HCT116 (cell line): Measurements from ENCODE around the gene ARHGAP23.
"Not testable (repeated sequence)": the region's sequence is repeated elsewhere in the genome, so short reads cannot be mapped to it uniquely, and the experiment has no call there.

Experiments used
- EZH2 ChIP-seq: fragments of 200-600 bp; sonication (generic); IDR thresholded peaks from 2 replicates; pipeline ENCODE4 v1.6.1; 2017; ENCODE audit warnings: antibody characterized with exemption, mixed run types
- EZH2phosphoT487 ChIP-seq: fragments of 200-600 bp; IDR thresholded peaks from 2 replicates; pipeline ENCODE4 v1.6.1; 2018; ENCODE audit warnings: antibody characterized with exemption, borderline replicate concordance
- POLR2A ChIP-seq: IDR thresholded peaks from 2 replicates; pipeline ENCODE4 v1.7.0; 2011; ENCODE audit warnings: borderline replicate concordance; ENCODE audit not compliant: insufficient read depth, insufficient read length; ENCODE audit errors: extremely low read depth
- POLR2AphosphoS5 ChIP-seq: IDR thresholded peaks from 2 replicates; pipeline ENCODE4 v1.6.1; 2011; ENCODE audit warnings: mild to moderate bottlenecking, low read depth, low read length, moderate library complexity
- YY1 ChIP-seq: IDR thresholded peaks from 2 replicates; pipeline ENCODE4 v1.6.1; 2011; ENCODE audit warnings: low read length, low read depth, moderate library complexity, mild to moderate bottlenecking; ENCODE audit not compliant: insufficient replicate concordance; ENCODE audit errors: extremely low read depth
- ZNF274 ChIP-seq: fragments of 200-500 bp; sonication (Bioruptor generic); IDR thresholded peaks from 2 replicates; pipeline ENCODE4 v1.6.1; 2014; ENCODE audit warnings: mild to moderate bottlenecking, low read depth, low read length, inconsistent platforms
- TF ChIP-seq, protein P1 (sequence below): IDR thresholded peaks from 2 replicates; pipeline ENCODE4 v1.6.1; 2012
- TF ChIP-seq, protein P2 (sequence below): IDR thresholded peaks from 2 replicates; pipeline ENCODE4 v1.6.1; 2011; ENCODE audit warnings: mild to moderate bottlenecking, low read length, moderate library complexity; ENCODE audit not compliant: insufficient replicate concordance; ENCODE audit errors: extremely low read depth
- TF ChIP-seq, protein P3 (sequence below), 3 experiments: fragments of 200-600 bp in 1 of 3; sonication (generic) in 1 of 3; IDR thresholded peaks in 2 of 3; conservative IDR thresholded peaks in 1 of 3; 2 replicates each; pipeline ENCODE4 v1.5.1; 2012 to 2017; ENCODE audit warnings: low read depth in 2 of 3, low read length in 2 of 3, antibody characterized with exemption in 1 of 3, borderline replicate concordance in 1 of 3, control low read depth in 1 of 3, mild to moderate bottlenecking in 1 of 3, mixed read lengths in 1 of 3, mixed run types in 1 of 3, moderate library complexity in 1 of 3; ENCODE audit not compliant: insufficient read depth in 1 of 3
- TF ChIP-seq, protein P4 (sequence below): IDR thresholded peaks from 2 replicates; pipeline ENCODE4 v1.6.1; 2012

DNA sequence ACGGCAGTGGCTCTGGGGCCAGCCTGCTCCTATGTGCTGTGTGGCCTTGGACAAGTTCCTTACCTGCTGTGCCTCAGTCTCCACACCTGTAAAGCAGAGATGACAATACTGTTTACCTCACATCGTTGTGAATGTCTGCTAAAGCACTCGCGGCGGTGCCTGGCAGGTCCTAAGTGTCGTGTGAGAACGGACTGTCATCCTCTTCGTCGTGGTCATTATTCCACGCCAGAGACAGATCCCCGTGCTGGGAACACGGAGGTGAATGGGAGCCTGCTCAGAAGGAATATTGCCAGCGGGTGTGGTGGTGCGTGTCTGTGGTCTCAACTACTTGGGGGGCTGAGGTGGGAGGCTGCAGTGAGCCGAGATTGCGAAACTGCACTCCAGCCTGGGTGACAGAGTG lies 65.9 kb downstream of the ARHGAP23 start:
- TF ChIP-seq, protein P1, sequence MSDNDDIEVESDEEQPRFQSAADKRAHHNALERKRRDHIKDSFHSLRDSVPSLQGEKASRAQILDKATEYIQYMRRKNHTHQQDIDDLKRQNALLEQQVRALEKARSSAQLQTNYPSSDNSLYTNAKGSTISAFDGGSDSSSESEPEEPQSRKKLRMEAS: not testable (repeated sequence)
- TF ChIP-seq EZH2, YY1, POLR2AphosphoS5, EZH2phosphoT487, ZNF274, POLR2A: not testable (repeated sequence)
- TF ChIP-seq, protein P2, sequence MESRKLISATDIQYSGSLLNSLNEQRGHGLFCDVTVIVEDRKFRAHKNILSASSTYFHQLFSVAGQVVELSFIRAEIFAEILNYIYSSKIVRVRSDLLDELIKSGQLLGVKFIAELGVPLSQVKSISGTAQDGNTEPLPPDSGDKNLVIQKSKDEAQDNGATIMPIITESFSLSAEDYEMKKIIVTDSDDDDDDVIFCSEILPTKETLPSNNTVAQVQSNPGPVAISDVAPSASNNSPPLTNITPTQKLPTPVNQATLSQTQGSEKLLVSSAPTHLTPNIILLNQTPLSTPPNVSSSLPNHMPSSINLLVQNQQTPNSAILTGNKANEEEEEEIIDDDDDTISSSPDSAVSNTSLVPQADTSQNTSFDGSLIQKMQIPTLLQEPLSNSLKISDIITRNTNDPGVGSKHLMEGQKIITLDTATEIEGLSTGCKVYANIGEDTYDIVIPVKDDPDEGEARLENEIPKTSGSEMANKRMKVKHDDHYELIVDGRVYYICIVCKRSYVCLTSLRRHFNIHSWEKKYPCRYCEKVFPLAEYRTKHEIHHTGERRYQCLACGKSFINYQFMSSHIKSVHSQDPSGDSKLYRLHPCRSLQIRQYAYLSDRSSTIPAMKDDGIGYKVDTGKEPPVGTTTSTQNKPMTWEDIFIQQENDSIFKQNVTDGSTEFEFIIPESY: not testable (repeated sequence)
- TF ChIP-seq, protein P3, sequence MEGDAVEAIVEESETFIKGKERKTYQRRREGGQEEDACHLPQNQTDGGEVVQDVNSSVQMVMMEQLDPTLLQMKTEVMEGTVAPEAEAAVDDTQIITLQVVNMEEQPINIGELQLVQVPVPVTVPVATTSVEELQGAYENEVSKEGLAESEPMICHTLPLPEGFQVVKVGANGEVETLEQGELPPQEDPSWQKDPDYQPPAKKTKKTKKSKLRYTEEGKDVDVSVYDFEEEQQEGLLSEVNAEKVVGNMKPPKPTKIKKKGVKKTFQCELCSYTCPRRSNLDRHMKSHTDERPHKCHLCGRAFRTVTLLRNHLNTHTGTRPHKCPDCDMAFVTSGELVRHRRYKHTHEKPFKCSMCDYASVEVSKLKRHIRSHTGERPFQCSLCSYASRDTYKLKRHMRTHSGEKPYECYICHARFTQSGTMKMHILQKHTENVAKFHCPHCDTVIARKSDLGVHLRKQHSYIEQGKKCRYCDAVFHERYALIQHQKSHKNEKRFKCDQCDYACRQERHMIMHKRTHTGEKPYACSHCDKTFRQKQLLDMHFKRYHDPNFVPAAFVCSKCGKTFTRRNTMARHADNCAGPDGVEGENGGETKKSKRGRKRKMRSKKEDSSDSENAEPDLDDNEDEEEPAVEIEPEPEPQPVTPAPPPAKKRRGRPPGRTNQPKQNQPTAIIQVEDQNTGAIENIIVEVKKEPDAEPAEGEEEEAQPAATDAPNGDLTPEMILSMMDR (IDR thresholded peaks at IDR 0.05 in 2 of 3, conservative IDR thresholded peaks at IDR 0.05 in 1 of 3; ENCODE audit: borderline replicate concordance in 1 of 3, insufficient read depth in 1 of 3, low read depth in 2 of 3, low read length in 2 of 3): not testable (repeated sequence)
- TF ChIP-seq, protein P4, sequence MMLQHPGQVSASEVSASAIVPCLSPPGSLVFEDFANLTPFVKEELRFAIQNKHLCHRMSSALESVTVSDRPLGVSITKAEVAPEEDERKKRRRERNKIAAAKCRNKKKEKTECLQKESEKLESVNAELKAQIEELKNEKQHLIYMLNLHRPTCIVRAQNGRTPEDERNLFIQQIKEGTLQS: not testable (repeated sequence)
